Activated CD8-positive, alpha-beta T cell treated with anti-CD3 and anti-CD28 coated beads for 36 hours (primary cell): Measurements from ENCODE around the gene PRKG1. TPM values are rescaled to one million over a fixed set of nuclear protein-coding genes. Genes with fewer than 3 reads are reported as not detected.

Experiments
- ATAC-seq: fragments of 200-7000 bp; cut with Tn5 transposase; one replicate; pipeline ENCODE4 v1.10.0; 2021; ENCODE audit warnings: mild to moderate bottlenecking, moderate library complexity
- CTCF ChIA-PET: fragments of 350-600 bp; sonication (Branson Sonifier 250); formaldehyde crosslinking; loops from one replicate; lab custom pipeline; 2021; ENCODE audit warnings: antibody characterized with exemption; lab: Charles Lee
- POLR2A ChIA-PET: fragments of 350-600 bp; sonication (Branson Sonifier 250); formaldehyde crosslinking; loops from one replicate; lab custom pipeline; 2021; ENCODE audit warnings: antibody characterized with exemption; lab: Charles Lee
- DNase-seq: peaks from one replicate; pipeline ENCODE4 v3.0.0-alpha.2; 2020
- H3K27ac Mint-ChIP-seq: one replicate; pipeline ENCODE4 v1.8.0; 2021; ENCODE audit warnings: mild to moderate bottlenecking, mixed read lengths
- H3K27me3 Mint-ChIP-seq: one replicate; pipeline ENCODE4 v1.8.0; 2021; ENCODE audit warnings: mixed read lengths
- H3K36me3 Mint-ChIP-seq: one replicate; pipeline ENCODE4 v1.8.0; 2021; ENCODE audit warnings: low read depth, mixed read lengths
- H3K4me1 Mint-ChIP-seq: one replicate; pipeline ENCODE4 v1.8.0; 2021; ENCODE audit warnings: low read depth, mixed read lengths
- H3K4me3 Mint-ChIP-seq: one replicate; pipeline ENCODE4 v1.8.0; 2021; ENCODE audit warnings: mild to moderate bottlenecking, moderate library complexity, mixed read lengths
- H3K9me3 Mint-ChIP-seq: one replicate; pipeline ENCODE4 v1.8.0; 2021; ENCODE audit warnings: mixed read lengths
- CTCF ChIP-seq: fragments of 200-600 bp; IDR thresholded peaks from one replicate; pipeline ENCODE4 v1.8.0; 2022; ENCODE audit warnings: antibody characterized with exemption, mild to moderate bottlenecking
- intact Hi-C: fragments of 100-400 bp; cut with micrococcal nuclease; formaldehyde crosslinking; loops from one replicate; pipeline ENCODE4 v1.10.0; 2022
- total RNA-seq, 2 experiments: library from RNA; stranded (reverse); gene quantifications; one replicate each; pipeline ENCODE4 v1.2.3, GENCODE V29; 2021

Gene PRKG1
- total RNA-seq, 2 experiments from 2014 or later = not detected

GRCh38 chr10:52331638-52332364 lies 1257.5 kb downstream of the PRKG1 start:
- ATAC-seq = no peak
- DNase-seq = no peak
- TF ChIP-seq CTCF = no peak
- no peak overlapping the region for H3K4me3 Mint-ChIP-seq
- ChIA-PET POLR2A (no interaction called here), CTCF (no interaction called here)
- intact Hi-C loops = no loop called here
- H3K4me1 Mint-ChIP-seq = no peaks in the 10 kb centered on the region
- no peaks in the 10 kb centered on the region for H3K9me3 Mint-ChIP-seq
- H3K27ac Mint-ChIP-seq = no peak overlapping the region
- no peaks in the 10 kb centered on the region for H3K27me3 Mint-ChIP-seq
- no peaks in the 10 kb centered on the region for H3K36me3 Mint-ChIP-seq

GRCh38 chr10:52332815-52333214 lies 1258.5 kb downstream of the PRKG1 start:
- Mint-ChIP-seq H3K9me3 (no peaks in the 10 kb centered on the region), H3K4me1 (no peaks in the 10 kb centered on the region), H3K27ac (no peak overlapping the region), H3K27me3 (no peaks in the 10 kb centered on the region), H3K36me3 (no peaks in the 10 kb centered on the region), H3K4me3 (no peak overlapping the region)
- ChIA-PET POLR2A (no interaction called here), CTCF (no interaction called here)
- intact Hi-C loops = no loop called here
- no peak for DNase-seq
- no peak for ATAC-seq
- no peak for TF ChIP-seq CTCF

GRCh38 chr10:52334595-52334994 lies 1260.3 kb downstream of the PRKG1 start:
- CTCF ChIA-PET = no interaction called here
- POLR2A ChIA-PET = no interaction called here
- no peaks in the 10 kb centered on the region for H3K4me1 Mint-ChIP-seq

GRCh38 chr10:52335665-52336064 lies 1261.4 kb downstream of the PRKG1 start:
- no peak for TF ChIP-seq CTCF
- Mint-ChIP-seq H3K4me1 (no peaks in the 10 kb centered on the region), H3K27ac (no peak overlapping the region), H3K27me3 (no peaks in the 10 kb centered on the region), H3K4me3 (no peak overlapping the region), H3K36me3 (no peaks in the 10 kb centered on the region), H3K9me3 (no peaks in the 10 kb centered on the region)
- intact Hi-C loops = no loop called here
- DNase-seq (no peak), ATAC-seq (no peak)
- ChIA-PET CTCF (no interaction called here), POLR2A (no interaction called here)

More at GRCh38 chr10:52334595-52334994, 1260.3 kb downstream of the PRKG1 start:
- no peak overlapping the region for H3K27ac Mint-ChIP-seq
- H3K27me3 Mint-ChIP-seq = no peaks in the 10 kb centered on the region
- H3K36me3 Mint-ChIP-seq = no peaks in the 10 kb centered on the region
- DNase-seq (no peak), ATAC-seq (no peak)
- H3K4me3 Mint-ChIP-seq = no peak overlapping the region
- TF ChIP-seq CTCF = no peak
- intact Hi-C loops = no loop called here
- no peaks in the 10 kb centered on the region for H3K9me3 Mint-ChIP-seq

GRCh38 chr10:52337225-52337624 lies 1262.9 kb downstream of the PRKG1 start:
- intact Hi-C loops = no loop called here
- Mint-ChIP-seq H3K4me1 (no peaks in the 10 kb centered on the region), H3K4me3 (no peak overlapping the region), H3K27ac (no peak overlapping the region), H3K9me3 (no peaks in the 10 kb centered on the region), H3K27me3 (no peaks in the 10 kb centered on the region), H3K36me3 (no peaks in the 10 kb centered on the region)
- no peak for DNase-seq
- POLR2A ChIA-PET = no interaction called here
- CTCF ChIA-PET = no interaction called here
- ATAC-seq = no peak
- TF ChIP-seq CTCF = no peak
